Activated naive CD4-positive, alpha-beta T cell treated with anti-CD3 and anti-CD28 coated beads, Interleukin-2, amount 50 U/mL, for 72 hours (primary cell): Measurements from ENCODE around the gene L3MBTL3. TPM values are rescaled to one million over a fixed set of nuclear protein-coding genes. Genes with fewer than 3 reads are reported as not detected.
"Not testable (repeated sequence)": the region's sequence is repeated elsewhere in the genome, so short reads cannot be mapped to it uniquely, and the experiment has no call there.

Source experiments
- ATAC-seq, 2 donors: fragments of 150-1000 bp; cut with Tn5 transposase; 2 replicates each; pipeline ENCODE4 v1.10.0; 2021; ENCODE audit warnings: mild to moderate bottlenecking in 2 of 2, moderate library complexity in 2 of 2
- DNase-seq, 2 donors: peaks; one replicate each; pipeline ENCODE4 v3.0.0; 2021 to 2022; ENCODE audit warnings: low spot score in 2 of 2
- H3K27ac Mint-ChIP-seq, 2 donors: one replicate each; pipeline ENCODE4 v1.8.0; 2022; ENCODE audit warnings: mild to moderate bottlenecking in 2 of 2, mixed read lengths in 2 of 2
- H3K36me3 Mint-ChIP-seq, 2 donors: one replicate each; pipeline ENCODE4 v1.8.0; 2022; ENCODE audit warnings: mixed read lengths in 2 of 2
- H3K9me3 Mint-ChIP-seq, 2 donors: one replicate each; pipeline ENCODE4 v1.8.0; 2022; ENCODE audit warnings: mixed read lengths in 2 of 2
- total RNA-seq, 2 donors: library from RNA; stranded (reverse); gene quantifications; one replicate each; pipeline ENCODE4 v1.2.3, GENCODE V29; 2022

The L3MBTL3 gene
- total RNA-seq, 2 donors from 2014 or later, result 3.1 to 5.4 TPM

GRCh38 chr6:130138909-130139242 lies 120.5 kb downstream of the L3MBTL3 start:
- ATAC-seq, result peak; percentile 48 to 50
- peaks cover 0 to 7% of the 10 kb centered on the region in 2 donors for H3K9me3 Mint-ChIP-seq
- H3K27ac Mint-ChIP-seq, result peak overlapping the region; percentile 37 to 82
- no peak for DNase-seq
- peaks cover 10 to 11% of the 10 kb centered on the region in 2 donors for H3K36me3 Mint-ChIP-seq

GRCh38 chr6:130140084-130140483 lies 121.7 kb downstream of the L3MBTL3 start:
- DNase-seq (no peak), ATAC-seq (no peak)
- H3K9me3 Mint-ChIP-seq, result peaks cover 0 to 7% of the 10 kb centered on the region in 2 donors
- H3K27ac Mint-ChIP-seq, result no peak overlapping the region
- peaks cover 10 to 11% of the 10 kb centered on the region in 2 donors for H3K36me3 Mint-ChIP-seq

- Mint-ChIP-seq H3K9me3 (no peaks in the 10 kb centered on the region), H3K36me3 (no peaks in the 10 kb centered on the region), H3K27ac (no peak overlapping the region)
- ATAC-seq (no peak), DNase-seq (no peak)
These were observed 125.3 kb downstream of the L3MBTL3 start for GRCh38 chr6:130143709-130144108.

- H3K36me3 Mint-ChIP-seq, result peaks cover 0 to 12% of the 10 kb centered on the region in 2 donors
- H3K9me3 Mint-ChIP-seq, result no peaks in the 10 kb centered on the region
- no peak for ATAC-seq
- H3K27ac Mint-ChIP-seq, result no peak overlapping the region
- no peak for DNase-seq
These were observed 128.7 kb downstream of the L3MBTL3 start for GRCh38 chr6:130147111-130147510.

GRCh38 chr6:130148181-130148580 lies 129.8 kb downstream of the L3MBTL3 start:
- H3K36me3 Mint-ChIP-seq, result peaks cover 0 to 12% of the 10 kb centered on the region in 2 donors
- ATAC-seq, result no peak
- no peaks in the 10 kb centered on the region for H3K9me3 Mint-ChIP-seq
- H3K27ac Mint-ChIP-seq, result no peak overlapping the region
- DNase-seq, result no peak

- not testable (repeated sequence) for H3K9me3 Mint-ChIP-seq, H3K27ac Mint-ChIP-seq, ATAC-seq, DNase-seq
- H3K36me3 Mint-ChIP-seq, result peaks cover 0 to 12% of the 10 kb centered on the region in 2 donors
These were observed 130.6 kb downstream of the L3MBTL3 start for GRCh38 chr6:130149016-130149415.

- Mint-ChIP-seq H3K36me3 (peaks cover 0 to 12% of the 10 kb centered on the region in 2 donors), H3K27ac (no peak overlapping the region), H3K9me3 (no peaks in the 10 kb centered on the region)
- no peak for DNase-seq
- ATAC-seq, result no peak
These were observed 132.5 kb downstream of the L3MBTL3 start for GRCh38 chr6:130150906-130151305.

- peaks cover 0 to 12% of the 10 kb centered on the region in 2 donors for H3K36me3 Mint-ChIP-seq
- no peak for ATAC-seq
- H3K9me3 Mint-ChIP-seq, result no peaks in the 10 kb centered on the region
- no peak for DNase-seq
- H3K27ac Mint-ChIP-seq, result no peak overlapping the region
These were observed 134.6 kb downstream of the L3MBTL3 start for GRCh38 chr6:130152908-130153510.

- Mint-ChIP-seq H3K36me3 (peaks cover 11 to 12% of the 10 kb centered on the region in 2 donors), H3K9me3 (peaks cover 0 to 12% of the 10 kb centered on the region in 2 donors), H3K27ac (no peak overlapping the region)
- DNase-seq (no peak), ATAC-seq (no peak)
These were observed 138.5 kb downstream of the L3MBTL3 start for GRCh38 chr6:130156908-130157307.

GRCh38 chr6:130158056-130158455 lies 139.7 kb downstream of the L3MBTL3 start:
- ATAC-seq (no peak), DNase-seq (no peak)
- H3K27ac Mint-ChIP-seq, result no peak overlapping the region
- H3K36me3 Mint-ChIP-seq, result peaks cover 11 to 12% of the 10 kb centered on the region in 2 donors
- peaks cover 0 to 12% of the 10 kb centered on the region in 2 donors for H3K9me3 Mint-ChIP-seq

- DNase-seq (no peak), ATAC-seq (no peak)
- H3K27ac Mint-ChIP-seq, result no peak overlapping the region
- peaks cover 11 to 12% of the 10 kb centered on the region in 2 donors for H3K36me3 Mint-ChIP-seq
- peaks cover 0 to 12% of the 10 kb centered on the region in 2 donors for H3K9me3 Mint-ChIP-seq
These were observed 140.2 kb downstream of the L3MBTL3 start for GRCh38 chr6:130158548-130158947.

- Mint-ChIP-seq H3K36me3 (peaks cover 12 to 20% of the 10 kb centered on the region in 2 donors), H3K27ac (no peak overlapping the region), H3K9me3 (peaks cover 6 to 12% of the 10 kb centered on the region in 2 donors)
- no peak for ATAC-seq
- no peak for DNase-seq
These were observed 141.6 kb downstream of the L3MBTL3 start for GRCh38 chr6:130159956-130160355.

GRCh38 chr6:130161683-130162404 lies 143.5 kb downstream of the L3MBTL3 start:
- DNase-seq (no peak), ATAC-seq (no peak)
- peaks cover 20 to 32% of the 10 kb centered on the region in 2 donors for H3K36me3 Mint-ChIP-seq
- H3K27ac Mint-ChIP-seq, result no peak overlapping the region
- peaks cover 6 to 18% of the 10 kb centered on the region in 2 donors for H3K9me3 Mint-ChIP-seq

- Mint-ChIP-seq H3K27ac (no peak overlapping the region), H3K36me3 (peaks cover 20 to 32% of the 10 kb centered on the region in 2 donors), H3K9me3 (peaks cover 6 to 18% of the 10 kb centered on the region in 2 donors)
- no peak for ATAC-seq
- no peak for DNase-seq
These were observed 144.0 kb downstream of the L3MBTL3 start for GRCh38 chr6:130162421-130162820.

- ATAC-seq (no peak), DNase-seq (no peak)
- peaks cover 6 to 18% of the 10 kb centered on the region in 2 donors for H3K9me3 Mint-ChIP-seq
- no peak overlapping the region for H3K27ac Mint-ChIP-seq
- peaks cover 20 to 32% of the 10 kb centered on the region in 2 donors for H3K36me3 Mint-ChIP-seq
These were observed 144.9 kb downstream of the L3MBTL3 start for GRCh38 chr6:130163266-130163665.

- no peak for DNase-seq
- H3K9me3 Mint-ChIP-seq, result peaks cover 6 to 17% of the 10 kb centered on the region in 2 donors
- H3K27ac Mint-ChIP-seq, result no peak overlapping the region
- H3K36me3 Mint-ChIP-seq, result peaks cover 19 to 30% of the 10 kb centered on the region in 2 donors
- no peak for ATAC-seq
These were observed 145.9 kb downstream of the L3MBTL3 start for GRCh38 chr6:130164251-130164650.

- H3K9me3 Mint-ChIP-seq, result peaks cover 19 to 26% of the 10 kb centered on the region in 2 donors
- no peak for DNase-seq
- no peak for ATAC-seq
- H3K27ac Mint-ChIP-seq, result no peak overlapping the region
- H3K36me3 Mint-ChIP-seq, result peaks cover 28 to 44% of the 10 kb centered on the region in 2 donors
These were observed 149.3 kb downstream of the L3MBTL3 start for GRCh38 chr6:130167655-130168054.
